A204.1 (cell line): ENCODE measurements around the gene CLIC5.

Experiments
- FAIRE-seq: peaks from 2 replicates; lab custom pipeline; 2012; peaks lifted over from hg19 to GRCh38; lab: Jason Lieb, UNC

Gene CLIC5

DNA sequence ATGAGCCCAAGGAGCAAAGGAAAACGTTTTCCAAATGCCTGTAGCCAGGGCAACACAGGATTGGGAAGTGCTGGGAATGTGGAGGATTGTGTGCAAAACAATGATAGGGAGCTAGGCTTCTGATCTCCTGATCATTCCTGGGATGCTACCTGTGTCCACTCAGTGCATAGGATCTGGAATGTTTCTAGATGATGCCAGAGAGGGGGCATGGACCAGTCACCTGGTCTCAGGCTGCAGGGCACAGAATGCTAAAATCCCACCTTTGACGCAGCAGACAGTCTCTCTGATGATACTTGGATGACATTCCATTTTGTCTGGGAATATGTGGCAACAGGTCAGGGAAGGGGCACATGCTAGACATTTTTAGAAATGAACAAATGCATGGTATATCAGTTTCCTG lies 128.9 kb downstream of the CLIC5 start:
- FAIRE-seq: no peak

DNA sequence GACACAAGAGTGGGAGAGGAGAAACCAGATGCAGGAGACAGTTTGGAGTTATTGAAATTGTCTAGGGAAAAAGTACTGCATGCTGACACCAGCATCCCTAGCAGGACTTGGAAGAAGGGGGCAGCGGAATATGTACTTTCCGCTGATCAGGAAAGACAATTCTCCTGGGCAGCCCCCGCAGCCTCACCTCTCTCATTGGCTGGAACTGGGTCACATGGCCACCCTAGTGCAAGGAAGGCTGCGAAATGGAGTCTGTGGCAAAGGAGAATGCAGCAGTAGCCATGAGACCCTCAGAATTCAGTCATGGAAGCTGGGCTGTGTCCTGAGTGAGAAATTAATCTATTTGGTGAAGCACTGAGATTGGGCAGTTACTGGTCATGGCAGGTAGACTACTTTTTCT lies 131.3 kb downstream of the CLIC5 start:
- FAIRE-seq: no peak

DNA sequence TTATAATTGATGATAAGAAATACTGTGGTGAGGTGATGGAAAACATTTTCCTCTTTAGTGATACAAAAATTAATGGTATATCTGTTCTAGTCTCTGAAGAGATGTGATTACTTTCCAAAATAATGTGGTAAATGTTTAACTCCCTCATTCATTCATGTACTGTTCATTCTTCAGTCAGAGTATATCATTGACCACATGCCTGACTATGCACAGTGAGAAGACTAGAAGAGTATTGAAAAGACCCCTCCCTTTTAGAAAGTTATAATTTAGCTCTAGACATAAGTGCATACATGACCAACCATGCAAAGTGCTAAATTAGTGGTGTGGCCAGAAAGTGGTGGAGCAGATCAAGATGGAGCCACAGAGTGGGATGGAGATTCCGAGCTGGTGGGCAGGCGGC lies 133.0 kb downstream of the CLIC5 start:
- FAIRE-seq: no peak

DNA sequence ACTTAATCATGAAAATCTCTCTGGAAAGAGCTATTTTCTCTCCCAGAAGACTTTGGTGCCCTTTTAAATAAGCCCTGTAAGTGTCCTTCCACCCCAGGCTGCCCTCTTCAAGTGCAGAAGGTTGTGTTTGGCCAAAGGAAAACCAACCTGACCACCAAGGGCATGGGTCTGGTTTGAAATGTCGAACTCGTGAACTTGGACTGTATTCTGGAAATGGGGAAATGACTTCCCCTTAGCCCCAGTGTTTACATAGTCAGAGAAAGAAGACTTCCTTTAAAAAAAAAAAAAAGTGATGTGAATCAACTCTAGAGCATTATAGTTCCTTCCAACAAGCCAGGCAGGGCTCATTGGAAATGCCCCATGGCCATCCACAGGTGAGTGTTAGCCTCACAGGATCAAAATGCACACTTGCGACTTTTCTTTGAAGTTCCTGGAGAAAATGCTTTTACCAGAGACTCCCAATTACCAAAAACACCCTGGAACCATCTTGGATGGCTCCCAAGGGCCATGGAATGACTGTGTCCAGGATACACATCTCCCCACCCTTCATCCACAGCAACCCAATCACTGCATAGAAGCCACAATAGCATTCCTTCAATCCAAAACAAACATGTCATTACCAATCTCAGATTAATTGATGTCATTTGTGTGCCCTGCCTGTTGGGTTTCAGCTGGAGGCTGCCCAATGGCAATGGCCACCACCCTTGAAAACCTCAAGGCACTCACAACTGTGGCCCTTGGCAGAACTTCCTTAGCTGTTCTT lies 133.8 kb downstream of the CLIC5 start:
- FAIRE-seq: no peak

DNA sequence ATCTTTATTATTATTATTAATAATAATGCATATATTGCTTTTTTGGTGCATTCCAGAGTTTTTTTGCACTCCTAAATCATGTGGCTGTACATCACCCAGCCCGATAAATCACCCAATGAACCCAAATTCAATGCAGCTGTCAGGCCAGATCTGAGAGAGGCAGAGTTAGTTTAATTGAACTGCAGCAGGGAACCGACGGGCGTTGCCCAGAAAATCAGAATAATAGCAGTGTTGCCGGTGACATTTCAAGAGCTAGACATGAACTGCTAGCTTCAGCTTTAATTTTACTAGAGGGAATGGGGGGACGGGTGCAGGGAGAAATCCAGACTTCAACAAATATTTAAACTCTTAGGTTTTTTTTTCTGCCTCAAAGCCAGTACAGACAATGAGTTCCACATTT lies 135.0 kb downstream of the CLIC5 start:
- no peak for FAIRE-seq

DNA sequence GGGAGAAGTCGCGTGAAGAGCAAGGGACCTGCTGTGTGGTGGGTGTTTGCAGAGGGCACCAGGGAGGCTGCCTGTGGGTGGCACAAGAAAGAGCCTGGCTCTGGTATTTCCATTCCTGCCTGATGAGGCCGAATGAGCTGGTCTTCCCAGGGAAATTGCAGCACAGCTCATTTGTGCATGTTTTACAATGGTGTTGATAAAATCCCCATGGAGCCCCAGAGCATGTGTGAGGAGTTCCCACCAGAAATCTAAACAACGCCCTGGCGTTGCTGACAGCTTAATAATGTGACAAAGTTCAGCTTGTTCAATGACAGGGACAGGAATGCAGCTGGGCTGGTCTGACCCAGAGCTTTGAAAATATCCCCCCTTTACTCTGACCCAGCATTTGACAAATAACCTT lies 135.5 kb downstream of the CLIC5 start:
- no peak for FAIRE-seq

DNA sequence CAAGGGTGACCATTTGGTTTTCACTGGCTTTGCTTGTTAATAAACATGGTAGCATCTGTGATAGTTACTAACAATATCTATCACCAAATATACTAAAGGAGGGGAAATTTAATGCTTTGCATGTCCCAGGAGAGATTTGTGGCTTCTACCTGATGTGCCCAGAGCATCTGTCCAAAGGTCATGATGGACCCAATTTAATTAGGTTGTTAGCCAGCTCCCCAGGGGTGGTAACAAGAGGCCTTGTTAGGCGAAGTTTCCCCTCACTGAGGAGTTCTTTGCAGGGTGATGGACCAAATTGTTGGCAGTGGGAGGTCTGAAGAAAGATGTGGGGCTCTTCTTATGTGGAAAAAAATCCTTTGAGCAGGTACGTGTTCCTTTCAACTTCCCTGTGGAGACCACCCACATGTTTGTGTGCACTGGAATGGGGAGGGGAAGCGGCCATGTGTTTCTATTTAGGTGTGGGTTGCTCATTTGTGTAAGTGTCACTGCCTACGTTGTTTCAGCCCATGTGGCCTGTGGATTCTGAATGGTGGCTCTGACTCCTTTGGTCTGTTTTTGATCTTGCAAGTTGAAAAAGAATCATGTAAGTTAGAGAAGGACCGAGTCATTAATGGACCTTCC lies 137.6 kb downstream of the CLIC5 start:
- FAIRE-seq: no peak

DNA sequence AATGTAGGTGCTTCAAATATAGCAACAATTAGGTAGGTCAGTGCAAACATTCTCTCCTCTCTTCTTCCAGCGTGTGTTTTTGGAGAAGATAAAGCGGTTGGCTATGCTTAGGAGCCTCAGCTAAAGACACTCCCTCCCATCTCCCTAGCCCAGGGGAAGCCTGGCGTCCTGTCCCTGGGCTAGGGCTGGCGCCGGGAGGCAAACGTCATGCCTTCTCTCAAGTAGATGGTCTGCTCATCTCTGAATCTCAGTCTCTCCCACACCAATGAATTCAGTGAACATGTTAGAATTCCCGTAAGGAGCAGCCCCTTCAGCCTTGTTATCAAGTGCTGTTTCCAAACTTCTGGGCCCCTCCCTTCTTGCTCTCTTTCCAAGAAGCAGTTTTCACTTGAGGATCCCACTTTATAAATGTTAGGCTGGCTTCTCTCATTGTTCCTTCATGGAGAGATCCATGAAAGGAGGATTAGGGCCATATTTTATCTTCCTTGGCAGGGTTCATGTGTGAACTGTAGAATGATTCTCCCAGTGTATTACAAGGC lies 142.8 kb downstream of the CLIC5 start:
- FAIRE-seq: no peak

DNA sequence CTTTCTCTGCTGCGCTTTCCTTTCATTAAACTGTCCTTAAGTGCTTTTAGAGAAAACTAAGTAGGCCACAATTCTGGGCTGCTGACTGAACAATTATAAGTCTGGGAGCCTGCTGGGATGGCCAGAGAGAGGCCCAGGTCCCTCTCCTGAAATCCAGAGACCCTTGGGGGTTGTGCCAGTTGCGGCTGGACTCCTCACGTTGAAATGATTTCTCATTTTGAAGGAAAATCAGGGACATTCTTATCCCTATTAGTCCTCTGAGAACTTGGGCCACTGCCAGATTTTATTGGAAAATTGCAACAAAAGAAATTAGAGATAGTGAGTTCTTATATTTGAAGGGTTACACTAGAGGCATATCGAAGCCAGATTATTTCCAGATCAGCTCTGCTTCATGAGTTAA lies 145.1 kb downstream of the CLIC5 start:
- FAIRE-seq: no peak

DNA sequence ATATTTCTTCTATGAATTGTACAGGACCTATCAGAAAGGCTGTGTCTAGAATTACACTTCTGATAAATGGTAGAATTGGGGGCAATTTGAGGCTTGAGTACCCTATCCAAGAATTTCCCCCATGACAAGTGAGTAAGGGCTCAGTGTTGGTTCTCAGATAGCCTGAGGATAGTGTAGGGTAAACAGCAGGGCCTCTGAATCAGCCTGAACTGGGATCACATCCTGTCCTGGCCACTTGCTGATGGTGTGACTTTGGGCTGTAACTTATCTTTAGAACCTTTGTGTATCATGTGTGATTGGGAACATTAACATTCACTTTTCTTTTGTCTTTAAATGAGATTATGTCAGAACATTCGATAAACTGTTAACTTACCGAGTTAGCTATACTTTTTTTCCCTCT lies 151.0 kb downstream of the CLIC5 start:
- no peak for FAIRE-seq

DNA sequence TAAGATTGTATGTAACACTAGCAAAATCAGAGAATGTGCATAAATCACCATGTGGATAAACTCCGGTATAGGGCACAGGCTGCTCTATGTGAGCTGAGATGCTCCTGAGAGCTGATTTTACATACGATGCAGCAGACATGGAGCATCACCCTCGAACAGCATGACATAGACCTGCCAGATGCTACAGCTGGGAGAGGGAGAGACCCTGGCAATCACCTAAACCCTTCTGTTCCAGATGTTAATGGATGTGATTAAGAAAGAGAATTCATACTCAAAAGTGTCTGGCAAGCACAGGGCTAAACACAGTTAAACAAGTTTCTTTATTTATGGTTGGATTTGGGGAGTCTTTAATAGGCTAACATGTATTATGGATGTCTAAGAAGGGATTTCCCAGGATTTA lies 157.0 kb downstream of the CLIC5 start:
- FAIRE-seq: no peak

DNA sequence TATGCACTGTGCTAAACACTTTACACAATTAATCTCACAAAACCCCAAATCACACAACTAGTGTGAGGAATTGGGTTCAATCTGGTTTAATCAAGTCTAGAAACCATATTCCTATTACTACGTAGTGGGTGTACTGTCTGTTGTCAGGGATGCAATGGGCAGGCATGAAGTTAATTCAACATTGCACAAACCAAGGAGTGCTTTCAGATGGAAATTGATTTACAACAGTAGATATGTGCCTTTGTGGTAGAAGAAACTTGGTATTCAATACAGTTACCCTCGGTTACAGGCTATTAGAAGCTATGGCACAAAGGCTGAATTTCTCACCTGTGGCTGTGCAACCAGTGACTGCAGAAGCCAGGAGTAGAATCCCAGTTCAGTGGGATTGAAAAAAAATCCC lies 157.8 kb downstream of the CLIC5 start:
- FAIRE-seq: no peak

DNA sequence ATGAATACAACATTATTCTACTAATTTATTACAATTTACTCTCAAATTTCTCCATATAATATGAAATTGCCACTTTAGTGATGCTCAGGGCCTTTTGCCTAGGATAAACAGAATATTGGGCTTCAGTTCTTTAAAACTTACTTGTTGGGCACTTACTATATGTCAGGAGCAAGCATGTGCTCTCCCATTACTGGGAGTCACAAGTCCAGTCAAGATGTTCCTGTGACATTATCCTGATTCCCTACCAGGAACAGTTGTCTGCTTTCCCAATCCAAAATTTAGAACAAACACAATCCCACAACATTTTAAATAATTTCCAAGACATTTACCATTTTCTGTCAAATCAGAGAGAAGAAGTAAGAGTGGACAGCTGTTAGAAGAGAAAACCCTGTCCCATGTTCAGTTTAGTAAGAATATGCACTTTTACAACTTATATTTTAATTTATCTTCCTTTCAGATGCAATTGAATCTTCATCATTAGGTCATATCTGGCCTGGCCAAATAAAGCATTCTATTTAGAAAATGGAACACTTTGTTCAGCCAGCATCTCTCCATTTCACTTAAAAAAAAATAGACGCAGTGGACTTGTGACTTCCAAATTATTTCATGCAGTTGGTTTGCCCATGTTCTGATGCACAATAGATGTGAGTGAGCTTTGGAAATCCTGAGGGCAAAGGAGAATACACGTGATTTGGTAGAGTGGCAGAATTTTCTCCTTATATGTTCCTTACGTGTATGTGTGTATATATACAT lies 159.8 kb downstream of the CLIC5 start:
- no peak for FAIRE-seq

DNA sequence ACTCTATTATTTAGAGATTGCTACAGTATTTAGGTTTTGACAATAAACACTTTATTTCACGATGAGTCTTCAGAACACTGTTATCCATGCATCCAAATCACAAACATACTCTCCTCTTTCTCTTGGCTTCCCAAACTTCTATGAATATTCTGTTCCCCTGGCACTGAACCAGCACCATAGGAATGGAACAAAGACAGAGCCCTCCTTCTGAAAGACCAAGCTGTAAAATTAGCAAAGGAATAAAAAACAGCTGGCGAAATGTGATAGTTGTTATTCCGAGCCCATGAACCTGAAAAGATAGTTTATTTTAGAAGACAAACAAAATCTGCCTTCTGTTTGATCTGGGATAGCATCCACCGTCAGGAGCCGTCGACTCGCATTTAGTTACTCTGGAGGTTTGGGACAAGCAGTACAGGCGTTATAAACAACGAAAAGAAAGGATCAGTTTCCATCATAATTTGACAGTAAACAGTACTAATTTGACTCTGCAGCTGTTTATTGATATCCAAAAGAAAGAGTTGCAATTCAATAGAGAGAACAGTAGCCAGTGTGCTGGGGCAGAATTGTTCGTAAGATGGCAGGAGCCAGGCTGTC lies 161.4 kb downstream of the CLIC5 start:
- no peak for FAIRE-seq

DNA sequence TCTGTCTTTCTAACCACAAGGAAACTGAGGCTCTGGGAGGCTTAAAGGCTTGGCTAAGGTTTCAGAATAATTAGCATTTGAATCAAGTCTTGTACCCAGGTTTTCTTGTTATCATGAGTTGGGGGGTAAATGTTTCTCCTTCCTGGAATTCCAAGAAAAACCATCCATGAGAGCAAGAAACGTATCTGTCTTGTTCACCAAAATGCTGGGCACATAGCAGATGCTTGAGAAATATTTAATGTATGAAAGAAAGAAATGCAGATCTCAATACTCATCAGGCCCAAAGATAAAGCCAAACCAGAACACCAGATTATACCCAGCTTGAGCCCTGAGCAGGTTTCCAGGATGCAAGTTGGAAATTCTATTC lies 164.6 kb downstream of the CLIC5 start:
- FAIRE-seq: no peak

DNA sequence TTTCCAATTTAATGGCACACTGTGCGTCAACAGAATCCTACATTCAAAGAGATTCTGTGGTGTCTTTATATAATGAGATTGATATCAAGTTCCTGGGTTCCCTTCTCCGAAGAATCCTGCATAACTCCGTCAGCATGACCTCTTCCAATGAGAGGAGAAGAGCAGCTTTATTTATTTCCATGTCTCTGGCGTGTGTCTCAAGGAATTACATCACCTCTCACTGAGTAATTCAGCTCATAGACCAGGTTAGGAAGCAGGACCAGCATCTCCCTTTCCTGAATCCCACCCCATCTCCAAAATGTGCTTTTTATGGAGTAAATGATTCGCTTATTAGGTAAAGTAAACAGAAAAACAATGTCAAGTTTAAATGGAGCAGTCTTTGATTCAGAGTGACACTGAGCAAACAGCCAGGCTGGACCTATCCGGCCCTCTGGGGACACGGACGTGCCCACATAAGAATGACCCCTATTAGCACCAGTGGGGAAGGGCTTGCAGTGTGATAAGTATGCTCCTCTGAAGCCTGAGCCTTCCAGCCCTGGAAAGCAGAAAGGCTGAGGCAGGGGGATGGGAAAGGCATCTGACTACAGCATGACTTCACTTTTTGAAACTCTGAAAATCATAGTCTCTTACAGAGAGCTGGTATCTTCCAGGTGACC lies 165.2 kb downstream of the CLIC5 start:
- FAIRE-seq: no peak

DNA sequence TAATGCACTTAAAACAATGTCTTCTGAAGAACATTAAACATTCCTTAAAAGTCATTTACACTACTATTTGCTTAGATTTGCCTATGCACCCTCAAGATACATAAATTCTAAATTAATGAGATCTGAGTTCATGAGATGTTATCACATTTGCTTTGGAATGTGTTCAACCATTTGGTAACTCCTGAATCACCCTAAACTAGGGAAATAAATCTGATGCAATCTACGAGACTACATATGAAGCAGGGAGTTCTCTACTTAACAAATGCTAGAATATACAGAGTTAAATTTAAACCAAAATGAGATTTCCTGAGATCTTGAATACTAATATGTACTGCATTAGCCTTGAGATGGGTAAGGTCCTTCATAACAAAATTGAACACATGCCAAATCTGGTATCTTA lies 170.1 kb downstream of the CLIC5 start:
- FAIRE-seq: no peak

DNA sequence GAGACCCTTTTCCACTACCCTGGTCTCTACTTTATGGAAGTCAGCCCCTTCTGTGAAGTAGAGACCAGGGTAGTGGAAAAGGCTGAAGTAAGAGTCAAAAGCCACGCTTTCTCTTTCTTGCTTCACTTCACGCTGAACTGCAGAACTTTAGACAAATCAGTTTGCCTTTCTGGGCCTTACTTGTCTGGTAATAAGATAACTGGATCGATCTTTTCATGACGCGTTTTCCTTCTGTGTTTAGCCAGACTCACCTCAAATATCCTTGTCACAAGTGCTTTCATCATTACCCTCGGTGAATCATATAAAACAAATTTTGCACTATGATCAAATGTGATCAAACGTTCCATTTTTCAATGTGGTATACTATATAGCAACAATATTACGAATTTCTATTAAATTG lies 170.7 kb downstream of the CLIC5 start:
- no peak for FAIRE-seq

DNA sequence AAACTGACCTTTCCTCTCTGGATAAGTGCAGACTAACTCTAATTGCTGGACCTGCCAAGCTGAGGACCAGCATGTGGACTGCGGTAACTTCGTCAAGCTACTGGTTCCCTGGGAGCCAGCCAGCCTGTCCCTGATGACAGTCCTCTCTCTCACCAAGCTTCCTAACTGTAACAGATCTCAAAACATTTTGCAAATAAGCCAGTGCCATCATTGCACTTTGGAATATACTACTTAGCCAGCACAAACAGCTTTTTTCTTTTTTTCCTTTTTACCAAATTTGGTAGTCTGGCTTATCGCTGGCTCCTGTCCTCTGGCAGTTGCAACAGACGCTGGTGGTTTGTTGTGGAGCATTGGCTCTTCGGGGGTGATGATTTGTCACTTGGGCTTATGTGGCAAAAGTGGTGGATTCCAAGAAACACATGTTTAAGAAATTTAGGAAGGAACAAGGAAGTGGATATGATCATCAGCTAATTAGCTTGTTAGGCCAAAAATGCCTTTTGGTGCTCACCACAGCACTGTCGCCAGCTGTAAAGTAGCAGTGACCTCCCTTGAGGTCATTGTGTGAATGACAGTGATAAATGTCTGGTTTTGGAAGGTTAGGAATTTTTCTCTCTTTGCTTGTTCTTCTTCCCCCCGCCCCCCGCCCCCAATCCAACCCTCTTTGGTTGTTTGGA lies 171.7 kb downstream of the CLIC5 start:
- no peak for FAIRE-seq

DNA sequence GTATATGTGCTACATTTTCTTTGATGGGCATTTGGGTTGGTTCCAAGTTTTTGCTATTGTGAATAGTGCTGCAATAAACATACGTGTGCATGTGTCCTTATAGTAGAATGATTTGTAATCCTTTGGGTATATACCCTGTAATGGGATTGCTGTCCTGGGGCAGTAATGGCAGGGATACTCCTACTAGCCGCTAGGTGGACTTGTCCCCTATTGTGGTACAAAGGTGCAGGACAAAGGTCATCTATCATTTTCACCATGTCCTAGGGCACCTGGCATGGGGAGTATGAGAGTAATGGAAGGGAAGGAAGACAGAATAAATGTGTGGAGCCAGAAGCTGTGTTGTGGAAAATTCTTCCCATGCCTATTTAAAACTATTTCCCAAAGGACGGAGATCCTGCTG lies 174.6 kb downstream of the CLIC5 start:
- FAIRE-seq: no peak

DNA sequence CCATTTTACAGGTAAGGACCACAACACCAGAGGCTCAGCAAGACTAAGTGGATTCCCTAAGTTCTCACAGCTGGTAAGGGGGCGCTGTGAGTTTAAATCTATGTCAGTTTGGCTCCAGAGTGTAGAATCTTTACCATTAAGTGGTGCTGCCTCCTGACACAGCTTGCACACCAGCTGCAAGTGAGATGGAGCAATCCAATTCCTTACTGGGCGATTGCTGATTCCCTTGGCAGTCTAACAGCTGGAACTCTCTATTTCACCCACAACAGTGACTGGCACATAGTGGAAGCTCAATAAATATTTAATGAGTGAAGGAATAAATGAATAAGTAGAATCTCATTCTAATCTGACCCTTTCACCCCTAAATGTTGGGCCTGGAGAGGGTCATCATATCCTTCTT lies 176.7 kb downstream of the CLIC5 start:
- no peak for FAIRE-seq

DNA sequence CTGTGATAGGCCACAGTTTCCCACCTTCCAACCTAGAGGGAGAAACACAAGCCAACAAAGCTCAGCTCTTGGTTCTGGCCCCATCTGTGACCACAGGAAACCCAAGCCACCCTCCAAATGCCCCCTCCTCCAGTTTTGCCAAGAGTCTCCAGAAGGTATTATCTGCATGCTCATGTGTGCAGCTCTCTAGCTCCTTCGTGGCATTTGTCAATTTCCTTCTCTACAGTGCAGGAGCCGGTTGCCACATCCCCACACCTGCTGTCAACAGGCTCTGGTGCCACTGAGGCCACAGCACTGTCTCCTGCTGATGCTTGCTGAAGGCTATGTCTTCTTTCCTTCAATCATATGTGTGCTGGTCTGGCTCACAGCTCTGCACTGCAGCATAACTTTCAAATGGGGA lies 177.2 kb downstream of the CLIC5 start:
- FAIRE-seq: no peak
